Transverse colon (tissue), 4 donors: Measurements from ENCODE around the gene SOBP. TPM values are rescaled to one million over a fixed set of nuclear protein-coding genes. Genes with fewer than 3 reads are reported as not detected.
"Not testable (repeated sequence)": the region's sequence is repeated elsewhere in the genome, so short reads cannot be mapped to it uniquely, and the experiment has no call there.

Experiments
- DNase-seq: peaks from one replicate; pipeline ENCODE4 v3.0.0-alpha.2; 2019
- H3K27ac ChIP-seq, 4 donors: fragments of 200-600 bp; sonication (generic); 2 replicates each; pipeline ENCODE4 v1.5.1; 2016 to 2018; ENCODE audit warnings: inconsistent platforms in 4 of 4
- H3K27me3 ChIP-seq: fragments of 200-600 bp; sonication (generic); 2 replicates; pipeline ENCODE4 v1.5.1; 2017; ENCODE audit warnings: inconsistent platforms
- H3K36me3 ChIP-seq, 4 donors: fragments of 200-600 bp; sonication (generic); 2 replicates each; pipeline ENCODE4 v1.5.1; 2017 to 2019; ENCODE audit warnings: inconsistent platforms in 4 of 4
- H3K4me1 ChIP-seq, 4 donors: fragments of 200-600 bp; sonication (generic); 2 replicates each; pipeline ENCODE4 v1.5.1; 2017 to 2020; ENCODE audit warnings: inconsistent platforms in 4 of 4
- H3K4me3 ChIP-seq, 4 donors: fragments of 200-600 bp; sonication (generic); 1 replicate in 1 of 4; 2 replicates in 3 of 4; pipeline versions ENCODE4 v1.5.1 to v1.6.1; 2017 to 2019; ENCODE audit warnings: inconsistent platforms in 4 of 4
- H3K9me3 ChIP-seq, 2 donors: fragments of 200-600 bp; sonication (generic); 2 replicates each; pipeline ENCODE4 v1.5.1; 2017 to 2019; ENCODE audit warnings: inconsistent platforms in 2 of 2
- EP300 ChIP-seq: sonication (generic); formaldehyde crosslinking; IDR thresholded peaks from one replicate; pipeline ENCODE4 v1.6.1; 2017; ENCODE audit warnings: antibody characterized with exemption, low read depth
- POLR2A ChIP-seq: fragments of 450-650 bp; IDR thresholded peaks from one replicate; pipeline ENCODE4 v1.6.1; 2016; ENCODE audit warnings: antibody characterized with exemption, mild to moderate bottlenecking, moderate library complexity
- POLR2AphosphoS5 ChIP-seq, 3 donors: sonication (generic); formaldehyde crosslinking; IDR thresholded peaks; one replicate each; pipeline ENCODE4 v1.6.1; 2016; ENCODE audit warnings: antibody characterized with exemption in 3 of 3
- WGBS, 2 donors: methylation state at CpG; one replicate each; pipeline ENCODE4 v1.1.5; 2018; ENCODE audit warnings: low coverage in 1 of 2; 5-methylcytosine and 5-hydroxymethylcytosine counted together
- in situ Hi-C, 4 donors: fragments of 200-750 bp; cut with MboI; loops; one replicate each; pipeline versions ENCODE4 v1.15.0 to v1.15.1; 2017; ENCODE audit warnings: low sequenced_read_pairs in 3 of 4, low pct_ligation_motif_present in 1 of 4, low pct_unique_long_range_greater_than_20kb in 1 of 4
- intact Hi-C: fragments of 100-400 bp; cut with DNase I; formaldehyde crosslinking; loops from one replicate; pipeline ENCODE4 v1.15.1; 2023; ENCODE audit warnings: low total_unique reads
- total RNA-seq, 4 donors: library from RNA; depleted of rRNA; stranded (reverse); fragments of >200 nt; gene quantifications; one replicate each; pipeline ENCODE4 v1.1.0, GENCODE V29; 2016
- TF ChIP-seq, protein P1 (sequence below), 5 experiments: fragments of 200-600 bp in 3 of 5; fragments of 450-650 bp in 2 of 5; sonication (generic) in 3 of 5; IDR thresholded peaks; 1 replicate in 2 of 5; 2 replicates in 3 of 5; pipeline ENCODE4 v1.5.1; 2016 to 2017; ENCODE audit warnings: antibody characterized with exemption in 5 of 5, inconsistent platforms in 3 of 5, mild to moderate bottlenecking in 2 of 5, moderate library complexity in 1 of 5

SOBP gene
- total RNA-seq, 4 donors from 2014 or later, result 2.6 to 15.9 (median 4.6) TPM

DNA sequence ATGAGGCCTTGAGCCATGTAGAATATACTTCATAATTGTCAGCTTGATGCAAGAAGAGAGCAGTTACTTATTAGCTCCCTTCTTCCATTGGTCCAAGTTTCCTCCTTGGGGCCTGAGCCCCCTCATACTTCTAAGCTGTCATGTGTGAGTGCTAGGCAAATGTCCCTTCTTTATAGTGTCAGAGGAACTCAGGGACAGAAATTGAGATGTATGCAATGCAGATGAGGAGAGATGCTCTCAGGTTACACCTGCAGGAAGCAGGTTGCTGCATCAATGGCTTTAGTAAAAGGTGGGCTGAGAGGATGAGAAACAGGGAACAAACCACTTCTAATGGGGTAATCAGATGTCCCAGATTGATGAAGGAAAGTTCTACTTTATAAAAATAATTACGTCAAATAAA is 23.9 kb upstream of the SOBP start:
- no peak for DNase-seq
- intact Hi-C loops, result no loop called here
- in situ Hi-C loops, result no loop called here
- Histone ChIP-seq H3K4me3 (no peak overlapping the region), H3K4me1 (no peaks in the 10 kb centered on the region), H3K36me3 (no peaks in the 10 kb centered on the region), H3K27me3 (no peaks in the 10 kb centered on the region), H3K27ac (no peak overlapping the region), H3K9me3 (no peaks in the 10 kb centered on the region)
- TF ChIP-seq EP300, result no peak
- TF ChIP-seq POLR2A, result no peak
- TF ChIP-seq, protein P1, sequence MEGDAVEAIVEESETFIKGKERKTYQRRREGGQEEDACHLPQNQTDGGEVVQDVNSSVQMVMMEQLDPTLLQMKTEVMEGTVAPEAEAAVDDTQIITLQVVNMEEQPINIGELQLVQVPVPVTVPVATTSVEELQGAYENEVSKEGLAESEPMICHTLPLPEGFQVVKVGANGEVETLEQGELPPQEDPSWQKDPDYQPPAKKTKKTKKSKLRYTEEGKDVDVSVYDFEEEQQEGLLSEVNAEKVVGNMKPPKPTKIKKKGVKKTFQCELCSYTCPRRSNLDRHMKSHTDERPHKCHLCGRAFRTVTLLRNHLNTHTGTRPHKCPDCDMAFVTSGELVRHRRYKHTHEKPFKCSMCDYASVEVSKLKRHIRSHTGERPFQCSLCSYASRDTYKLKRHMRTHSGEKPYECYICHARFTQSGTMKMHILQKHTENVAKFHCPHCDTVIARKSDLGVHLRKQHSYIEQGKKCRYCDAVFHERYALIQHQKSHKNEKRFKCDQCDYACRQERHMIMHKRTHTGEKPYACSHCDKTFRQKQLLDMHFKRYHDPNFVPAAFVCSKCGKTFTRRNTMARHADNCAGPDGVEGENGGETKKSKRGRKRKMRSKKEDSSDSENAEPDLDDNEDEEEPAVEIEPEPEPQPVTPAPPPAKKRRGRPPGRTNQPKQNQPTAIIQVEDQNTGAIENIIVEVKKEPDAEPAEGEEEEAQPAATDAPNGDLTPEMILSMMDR (IDR thresholded peaks at IDR 0.05), result no peak
- no peak for TF ChIP-seq POLR2AphosphoS5 (IDR thresholded peaks at IDR 0.05)
- WGBS, 2 donors, result 83 to 86% methylated on average over 1 of the region's 1 CpG

DNA sequence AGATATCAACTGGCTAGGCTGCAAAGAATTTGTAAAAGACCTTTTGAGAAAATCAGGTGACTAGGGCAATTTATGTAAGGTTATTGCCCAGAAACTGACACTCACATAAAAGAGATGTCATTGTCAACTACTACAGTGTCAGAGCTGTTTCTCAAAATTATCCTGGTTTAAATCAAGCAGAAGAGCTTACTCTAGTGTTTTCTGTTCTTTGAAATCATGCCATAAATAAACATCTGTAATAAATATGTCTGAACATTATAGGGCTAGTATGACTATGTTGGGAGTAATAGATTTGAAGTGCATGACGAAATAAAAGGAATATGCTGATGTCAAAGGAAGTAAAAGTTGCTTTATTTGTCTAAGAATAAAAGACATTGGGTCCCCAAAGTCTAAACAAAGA is 19.6 kb upstream of the SOBP start:
- no peaks in the 10 kb centered on the region for H3K9me3 ChIP-seq
- H3K4me3 ChIP-seq, result no peak overlapping the region
- 85 to 88% methylated on average over 1 of the region's 1 CpG for WGBS, 2 donors
- TF ChIP-seq, protein P1 (IDR thresholded peaks at IDR 0.05), result no peak
- no peak for TF ChIP-seq EP300
- TF ChIP-seq POLR2A, result no peak
- no peak for TF ChIP-seq POLR2AphosphoS5 (IDR thresholded peaks at IDR 0.05)
- intact Hi-C loops, result no loop called here
- H3K36me3 ChIP-seq, result no peaks in the 10 kb centered on the region
- H3K27ac ChIP-seq, result no peak overlapping the region
- H3K27me3 ChIP-seq, result peaks cover 7% of the 10 kb centered on the region
- in situ Hi-C loops, result no loop called here
- no peak for DNase-seq
- no peaks in the 10 kb centered on the region for H3K4me1 ChIP-seq

DNA sequence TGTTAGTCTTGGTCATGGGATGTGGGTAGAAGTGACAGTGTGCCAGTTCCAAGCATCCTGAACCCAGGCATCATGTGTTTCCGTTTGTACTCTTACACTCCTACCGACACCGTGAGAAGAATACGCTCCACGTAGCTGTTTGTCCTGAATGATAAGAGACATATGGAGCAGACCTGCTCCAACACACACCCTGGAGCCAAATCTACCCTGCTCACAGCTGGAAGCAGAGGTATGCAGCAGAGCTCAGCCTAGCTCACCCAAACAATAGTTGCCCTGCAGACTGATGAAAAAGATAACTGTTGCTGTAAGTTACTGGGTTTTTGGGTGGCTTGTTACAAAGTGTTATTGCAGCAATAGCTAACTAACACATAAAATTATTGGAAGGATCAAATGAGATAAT is 16.3 kb upstream of the SOBP start:
- no peaks in the 10 kb centered on the region for H3K36me3 ChIP-seq
- no peak overlapping the region for H3K4me3 ChIP-seq
- no peak for DNase-seq
- in situ Hi-C loops (no loop called here), intact Hi-C loops (no loop called here)
- WGBS, 2 donors, result 80 to 83% methylated on average over 1 to 5 of the region's 5 CpGs
- no peaks in the 10 kb centered on the region for H3K9me3 ChIP-seq
- no peaks in the 10 kb centered on the region for H3K4me1 ChIP-seq
- no peak for TF ChIP-seq POLR2AphosphoS5 (IDR thresholded peaks at IDR 0.05)
- TF ChIP-seq, protein P1 (IDR thresholded peaks at IDR 0.05), result no peak
- TF ChIP-seq POLR2A, result no peak
- no peak for TF ChIP-seq EP300
- H3K27me3 ChIP-seq, result peaks cover 7% of the 10 kb centered on the region
- H3K27ac ChIP-seq, result no peak overlapping the region

DNA sequence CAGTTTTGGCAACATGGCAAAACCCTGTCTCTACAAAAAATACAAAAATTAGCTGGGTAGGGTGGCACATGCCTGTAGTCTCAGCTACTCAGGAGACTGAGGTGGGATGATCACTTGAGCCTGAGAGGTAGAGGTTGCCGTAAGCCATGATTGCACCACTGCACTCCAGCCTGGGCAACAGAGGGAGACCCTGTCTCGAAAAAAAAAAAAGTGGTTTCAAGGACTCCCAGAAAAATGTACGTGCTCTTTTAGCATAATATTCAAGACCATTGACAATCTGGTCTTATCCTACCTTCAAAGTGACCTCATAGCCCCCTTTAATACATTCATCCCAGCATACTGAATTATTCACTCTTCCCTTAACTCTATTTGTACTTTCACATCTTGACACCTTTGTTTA is 14.6 kb upstream of the SOBP start:
- in situ Hi-C loops, result loop anchor here in 1 of 4 donors (25.0 kb wide), 1 partner anchor 187 kb away; no protein-coding TSS in a partner anchor
- H3K9me3 ChIP-seq, intact Hi-C loops, H3K36me3 ChIP-seq, H3K27ac ChIP-seq, H3K4me3 ChIP-seq, DNase-seq, H3K4me1 ChIP-seq, H3K27me3 ChIP-seq: not testable (repeated sequence)
- 90% methylated on average over 3 of the region's 3 CpGs; no CpG with 5 or more reads in 1 of the 2 donors for WGBS, 2 donors

DNA sequence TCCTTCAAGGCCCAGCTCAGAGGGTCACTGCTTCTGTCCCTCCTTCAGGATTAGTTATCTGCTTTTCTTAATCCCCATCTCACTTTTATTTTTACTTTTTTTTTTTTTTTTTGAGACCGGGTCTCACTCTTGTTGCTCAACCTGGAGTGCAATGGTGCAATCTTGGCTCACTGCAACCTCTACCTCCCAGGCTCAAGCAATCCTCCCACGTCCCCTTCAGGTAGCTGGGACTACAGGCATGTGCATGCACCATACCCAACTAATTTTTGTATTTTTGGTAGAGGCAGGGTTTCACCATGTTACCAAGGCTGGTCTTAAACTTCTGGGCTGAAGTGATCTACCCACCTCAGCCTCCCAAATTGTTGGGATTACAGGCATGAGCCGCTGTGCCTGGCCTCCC is 14.1 kb upstream of the SOBP start:
- H3K4me1 ChIP-seq, H3K9me3 ChIP-seq, H3K36me3 ChIP-seq, H3K27ac ChIP-seq, DNase-seq, intact Hi-C loops, H3K4me3 ChIP-seq: not testable (repeated sequence)
- H3K27me3 ChIP-seq, result peaks cover 11% of the 10 kb centered on the region
- in situ Hi-C loops, result loop anchor here in 1 of 4 donors (25.0 kb wide), 1 partner anchor 186 kb away; no protein-coding TSS in a partner anchor
- WGBS, 2 donors, result 87% methylated on average over 3 of the region's 3 CpGs; no CpG with 5 or more reads in 1 of the 2 donors
